ENCODE results near the gene PXDN.

PXDN gene

GRCh38 chr2:1598041-1598710, 146.1 kb downstream of the PXDN start:
- DNase-seq (ENCODE audit: low read depth): no peak

GRCh38 chr2:1595274-1595673, 149.0 kb downstream of the PXDN start:
- DNase-seq (ENCODE audit: low read depth): no peak

GRCh38 chr2:1594373-1595171, 149.7 kb downstream of the PXDN start:
- no peak for DNase-seq (ENCODE audit: low read depth)

GRCh38 chr2:1594123-1594372, 150.3 kb downstream of the PXDN start:
- DNase-seq (ENCODE audit: low read depth): no peak

GRCh38 chr2:1593371-1594122, 150.8 kb downstream of the PXDN start:
- DNase-seq (ENCODE audit: low read depth): no peak

GRCh38 chr2:1591978-1592907, 152.1 kb downstream of the PXDN start:
- DNase-seq (ENCODE audit: low read depth): no peak

GRCh38 chr2:1591461-1591770, 152.9 kb downstream of the PXDN start:
- DNase-seq (ENCODE audit: low read depth): no peak

GRCh38 chr2:1590596-1591460, 153.5 kb downstream of the PXDN start:
- no peak for DNase-seq (ENCODE audit: low read depth)

GRCh38 chr2:1588978-1589621, 155.2 kb downstream of the PXDN start:
- DNase-seq (ENCODE audit: low read depth): no peak

GRCh38 chr2:1588051-1588977, 156.0 kb downstream of the PXDN start:
- no peak for DNase-seq (ENCODE audit: low read depth)

- no peak for DNase-seq (ENCODE audit: low read depth)
These were observed 157.1 kb downstream of the PXDN start for GRCh38 chr2:1586923-1587840.

GRCh38 chr2:1586251-1586922, 157.9 kb downstream of the PXDN start:
- DNase-seq (ENCODE audit: low read depth): no peak

GRCh38 chr2:1585635-1586034, 158.7 kb downstream of the PXDN start:
- no peak for DNase-seq (ENCODE audit: low read depth)

- DNase-seq (ENCODE audit: low read depth): no peak
These were observed 159.4 kb downstream of the PXDN start for GRCh38 chr2:1584691-1585485.

GRCh38 chr2:1584051-1584531, 160.2 kb downstream of the PXDN start:
- DNase-seq (ENCODE audit: low read depth): no peak

- no peak for DNase-seq (ENCODE audit: low read depth)
These were observed 161.4 kb downstream of the PXDN start for GRCh38 chr2:1582891-1583341.

Measured in activated T-cell treated with anti-CD3 and anti-CD28 coated beads for 48 hours (primary cell).